Subcutaneous adipose tissue (tissue), 4 donors: Measurements from ENCODE around the gene GNPNAT1. TPM values are rescaled to one million over a fixed set of nuclear protein-coding genes. Genes with fewer than 3 reads are reported as not detected.

Experiments used
- total RNA-seq, 4 donors: library from RNA; depleted of rRNA; stranded (reverse); fragments of >200 nt; gene quantifications; one replicate each; pipeline ENCODE4 v1.1.0, GENCODE V29; 2016
- TF ChIP-seq, protein P1 (sequence below): fragments of 450-650 bp; IDR thresholded peaks from one replicate; pipeline ENCODE4 v1.5.1; 2016; ENCODE audit warnings: low read depth, mild to moderate bottlenecking, control low read depth, antibody characterized with exemption, moderate library complexity

The GNPNAT1 gene
- total RNA-seq, 4 donors from 2014 or later: 12.9 to 28.2 (median 15.9) TPM

- TF ChIP-seq, protein P1, sequence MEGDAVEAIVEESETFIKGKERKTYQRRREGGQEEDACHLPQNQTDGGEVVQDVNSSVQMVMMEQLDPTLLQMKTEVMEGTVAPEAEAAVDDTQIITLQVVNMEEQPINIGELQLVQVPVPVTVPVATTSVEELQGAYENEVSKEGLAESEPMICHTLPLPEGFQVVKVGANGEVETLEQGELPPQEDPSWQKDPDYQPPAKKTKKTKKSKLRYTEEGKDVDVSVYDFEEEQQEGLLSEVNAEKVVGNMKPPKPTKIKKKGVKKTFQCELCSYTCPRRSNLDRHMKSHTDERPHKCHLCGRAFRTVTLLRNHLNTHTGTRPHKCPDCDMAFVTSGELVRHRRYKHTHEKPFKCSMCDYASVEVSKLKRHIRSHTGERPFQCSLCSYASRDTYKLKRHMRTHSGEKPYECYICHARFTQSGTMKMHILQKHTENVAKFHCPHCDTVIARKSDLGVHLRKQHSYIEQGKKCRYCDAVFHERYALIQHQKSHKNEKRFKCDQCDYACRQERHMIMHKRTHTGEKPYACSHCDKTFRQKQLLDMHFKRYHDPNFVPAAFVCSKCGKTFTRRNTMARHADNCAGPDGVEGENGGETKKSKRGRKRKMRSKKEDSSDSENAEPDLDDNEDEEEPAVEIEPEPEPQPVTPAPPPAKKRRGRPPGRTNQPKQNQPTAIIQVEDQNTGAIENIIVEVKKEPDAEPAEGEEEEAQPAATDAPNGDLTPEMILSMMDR: no peak
These were observed 11.2 kb upstream of the GNPNAT1 start for GRCh38 chr14:52802597-52802996.

DNA sequence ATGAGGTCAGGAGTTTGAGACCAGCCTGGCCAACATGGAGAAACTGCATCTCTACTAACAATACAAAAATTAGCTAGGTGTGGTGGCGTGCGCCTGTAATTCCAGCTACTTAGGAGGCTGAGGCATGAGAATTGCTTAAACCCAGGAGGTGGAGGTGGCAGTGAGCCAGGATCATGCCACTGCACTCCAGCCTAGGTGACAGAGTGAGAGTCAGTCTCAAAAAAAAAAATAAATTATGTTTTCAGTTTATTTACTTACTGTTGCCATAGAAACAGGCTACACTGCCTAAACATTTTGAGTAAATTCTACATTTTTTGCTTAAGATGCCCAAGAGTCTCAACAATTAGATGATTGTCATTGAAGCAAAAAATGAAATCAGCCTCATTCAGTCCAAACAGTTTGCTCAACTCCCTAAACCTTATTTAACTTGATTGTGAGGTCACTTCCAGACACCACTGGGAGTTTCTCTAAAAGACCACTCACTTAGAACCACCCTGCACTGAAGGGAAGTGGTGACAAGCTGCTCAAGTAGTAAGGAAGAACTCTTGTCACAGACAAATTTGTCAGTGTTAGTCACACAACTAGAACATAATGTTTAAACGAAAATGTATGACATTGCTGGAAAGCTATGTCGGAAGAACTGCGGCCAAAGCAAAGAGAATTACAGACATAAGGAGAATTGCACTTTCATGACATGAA is 9.8 kb upstream of the GNPNAT1 start:
- TF ChIP-seq, protein P1: no peak

- TF ChIP-seq, protein P1: no peak
These were observed 7.4 kb upstream of the GNPNAT1 start for GRCh38 chr14:52798826-52799225.

DNA sequence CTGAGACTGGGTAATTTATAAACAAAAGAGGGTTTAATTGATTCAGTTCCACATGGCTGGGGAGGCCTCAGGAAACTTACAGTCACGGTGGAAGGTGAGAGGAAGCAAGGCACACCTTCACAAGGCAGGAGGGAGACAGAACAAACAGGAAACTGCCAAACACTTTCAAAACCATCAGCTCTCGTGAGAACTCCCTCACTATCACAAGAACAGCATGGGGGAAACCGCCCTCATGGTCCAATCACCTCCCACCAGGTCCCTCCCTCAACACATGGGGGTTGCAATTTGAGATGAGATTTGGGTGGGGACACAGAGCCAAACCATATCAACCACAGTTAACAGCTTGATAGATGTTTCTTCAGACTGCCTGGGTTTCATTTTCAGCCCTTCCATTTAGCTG is 6.2 kb upstream of the GNPNAT1 start:
- TF ChIP-seq, protein P1: no peak

DNA sequence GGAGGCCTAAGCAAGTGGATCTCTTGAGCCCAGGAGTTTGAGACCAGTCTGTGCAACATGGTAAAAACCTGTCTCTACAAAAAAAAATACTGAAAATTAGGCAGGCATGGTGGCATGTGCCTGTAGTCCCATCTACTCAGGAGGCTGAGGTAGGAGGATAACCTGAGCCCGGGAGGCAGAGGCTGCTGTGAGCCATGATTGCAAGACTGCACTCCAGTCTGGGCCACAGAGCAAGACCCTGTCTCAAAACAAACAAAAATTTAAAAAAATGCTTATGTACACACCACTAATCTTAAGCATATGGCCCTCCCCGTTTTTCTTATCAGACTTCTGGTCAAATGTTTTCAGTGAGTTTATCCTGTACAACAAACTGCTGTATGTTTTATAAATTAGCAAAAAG is 1.7 kb upstream of the GNPNAT1 start:
- TF ChIP-seq, protein P1: no peak

DNA sequence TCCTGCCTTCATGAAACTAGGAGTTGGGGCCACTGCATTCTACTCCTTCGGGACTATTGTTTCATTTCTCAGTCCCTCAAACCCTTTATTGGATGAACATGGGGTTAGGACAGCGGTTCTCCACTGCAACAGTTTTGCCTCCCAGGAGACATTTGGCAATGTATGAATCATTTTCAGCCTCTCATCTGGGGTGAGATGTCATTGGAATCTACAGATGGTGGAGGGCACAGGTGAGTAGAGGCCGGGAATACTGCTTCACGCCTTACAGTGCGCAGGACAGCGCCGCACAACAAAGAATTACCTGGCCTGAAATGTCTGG is 649 bp upstream of the GNPNAT1 start:
- TF ChIP-seq, protein P1: no peak

DNA sequence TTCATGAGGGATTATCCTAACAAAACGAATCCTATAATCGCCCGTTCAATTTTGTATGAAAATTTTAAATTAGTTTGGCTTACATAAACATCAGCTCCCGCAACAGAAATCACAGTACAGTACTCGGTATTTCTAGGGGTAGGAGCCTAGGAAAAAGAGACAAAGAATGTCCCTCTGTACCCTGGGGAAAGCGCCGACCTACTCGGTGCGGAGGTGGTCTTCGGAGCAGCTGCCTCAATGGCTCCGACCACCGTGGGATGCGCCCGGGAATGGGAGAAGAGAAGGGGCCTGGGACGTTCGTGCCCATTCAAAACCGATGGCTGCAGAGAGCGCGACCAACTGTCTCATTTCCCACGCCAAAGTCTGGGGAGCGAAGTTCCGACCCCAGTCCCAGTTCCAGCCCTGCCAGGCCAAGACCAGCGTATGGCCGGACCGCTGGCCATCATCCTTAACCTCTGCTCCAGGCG is 618 bp downstream of the GNPNAT1 start:
- TF ChIP-seq, protein P1: no peak
